WTC11 (cell line): ENCODE data around the gene SETD7.

Experiments used
- ATF2 ChIP-seq: sonication (generic); formaldehyde crosslinking; IDR thresholded peaks from 2 replicates; pipeline ENCODE4 v1.8.1; 2022; ENCODE audit warnings: low read depth, missing genetic modification reagents, borderline replicate concordance
- CTCF ChIP-seq: fragments of 200-600 bp; IDR thresholded peaks from 2 replicates; pipeline ENCODE4 v1.8.0; 2022; ENCODE audit warnings: antibody characterized with exemption
- E2F5 ChIP-seq: sonication (generic); formaldehyde crosslinking; IDR thresholded peaks from 2 replicates; pipeline ENCODE4 v1.8.1; 2022; ENCODE audit warnings: mild to moderate bottlenecking, moderate library complexity, missing genetic modification reagents
- MAX ChIP-seq: sonication (generic); formaldehyde crosslinking; IDR thresholded peaks from 2 replicates; pipeline ENCODE4 v1.8.0; 2022; ENCODE audit warnings: mild to moderate bottlenecking, missing genetic modification reagents
- NR2C2 ChIP-seq: sonication (generic); formaldehyde crosslinking; IDR thresholded peaks from 2 replicates; pipeline ENCODE4 v1.8.0; 2022; ENCODE audit warnings: mild to moderate bottlenecking, missing genetic modification reagents
- PRDM15 ChIP-seq: sonication (generic); formaldehyde crosslinking; IDR thresholded peaks from 2 replicates; pipeline ENCODE4 v1.8.0; 2022; ENCODE audit warnings: missing genetic modification reagents
- SOX15 ChIP-seq: fragments of 250-450 bp; sonication (Bioruptor Pico); IDR thresholded peaks from 2 replicates; pipeline ENCODE4 v1.9.0; 2021; ENCODE audit warnings: mild to moderate bottlenecking

- TF ChIP-seq CTCF (no peak), SOX15 (CRISPR knock-in tag) (no peak), ATF2 (CRISPR knock-in tag) (no peak), PRDM15 (CRISPR knock-in tag) (no peak), E2F5 (CRISPR knock-in tag) (no peak), NR2C2 (CRISPR knock-in tag) (no peak), MAX (CRISPR knock-in tag) (no peak)
Measured at GRCh38 chr4:139554642-139554892, 1.5 kb downstream of the SETD7 start.
